Erythroblast (primary cell): Measurements from ENCODE around the gene PPIL6.

Experiments
- GATA1 ChIP-seq: IDR thresholded peaks from 2 replicates; pipeline ENCODE4 v1.6.1; 2011; ENCODE audit warnings: low read depth, mild to moderate bottlenecking, control low read depth, low read length, moderate library complexity
- POLR2A ChIP-seq: IDR thresholded peaks from 2 replicates; pipeline ENCODE4 v1.6.1; 2011; ENCODE audit warnings: mild to moderate bottlenecking, low read length

- TF ChIP-seq POLR2A, result no peak
- TF ChIP-seq GATA1, result no peak
Observed at GRCh38 chr6:109347779-109348178, 92.6 kb downstream of the PPIL6 start.
